NCI-H2227 (cell line): ENCODE measurements around the gene CLEC4M.
"Not testable (repeated sequence)": the region's sequence is repeated elsewhere in the genome, so short reads cannot be mapped to it uniquely, and the experiment has no call there.

ENCODE experiments used
- DNase-seq: peaks from one replicate; lab custom pipeline; 2025; ENCODE audit not compliant: unreplicated experiment; lab: John Stamatoyannopoulos, UW

CLEC4M gene

GRCh38 chr19:7799640-7800355, 36.8 kb downstream of the CLEC4M start:
- peak; percentile 85 for DNase-seq

GRCh38 chr19:7801020-7801570, 38.1 kb downstream of the CLEC4M start:
- no peak for DNase-seq

GRCh38 chr19:7806234-7806633, 43.2 kb downstream of the CLEC4M start:
- DNase-seq: no peak

- DNase-seq: no peak
These were observed 43.8 kb downstream of the CLEC4M start for GRCh38 chr19:7806876-7807275.

DNA sequence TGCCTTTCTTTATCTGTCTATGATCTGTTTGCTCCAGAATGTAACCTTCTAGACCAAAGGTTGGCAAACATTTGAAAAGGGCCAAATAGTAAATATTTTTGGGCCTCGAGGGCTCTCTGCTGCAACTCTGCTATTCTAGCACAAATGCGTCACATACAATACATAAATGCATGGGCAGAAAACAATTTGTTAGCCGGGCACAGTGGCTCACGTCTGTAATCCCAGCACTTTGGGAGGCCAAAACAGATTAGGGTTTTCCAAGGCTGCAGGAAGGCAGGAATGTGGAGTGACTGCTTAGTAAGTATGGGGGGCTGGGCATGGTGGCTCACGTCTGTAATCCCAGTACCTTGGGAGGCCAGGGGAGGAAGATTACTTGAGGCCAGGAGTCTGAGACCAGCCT, 45.1 kb downstream of the CLEC4M start:
- DNase-seq: no peak

GRCh38 chr19:7811989-7812388, 48.9 kb downstream of the CLEC4M start:
- DNase-seq: no peak

DNA sequence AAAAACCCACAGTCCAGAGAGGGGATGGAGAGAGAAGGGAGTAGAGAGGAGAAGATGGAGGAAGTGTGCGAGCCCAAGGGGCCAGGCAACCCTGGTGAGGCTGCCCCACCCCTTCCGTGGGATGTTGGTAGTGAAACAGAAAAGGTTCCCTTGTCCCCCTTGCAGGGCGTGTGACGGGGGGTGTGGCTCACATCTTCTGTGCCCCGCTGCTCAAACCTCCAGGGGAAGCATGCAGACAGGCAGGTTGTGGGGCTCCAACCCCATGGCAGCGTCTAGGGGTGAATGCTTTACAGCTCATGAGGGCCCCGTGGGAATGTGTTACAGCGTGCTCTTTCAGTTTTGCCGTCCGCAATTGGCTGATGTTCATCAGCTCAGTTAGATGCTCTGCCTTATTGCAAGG, 52.3 kb downstream of the CLEC4M start:
- DNase-seq: no peak

- not testable (repeated sequence) for DNase-seq
These were observed 53.0 kb downstream of the CLEC4M start for GRCh38 chr19:7816040-7816439.

DNA sequence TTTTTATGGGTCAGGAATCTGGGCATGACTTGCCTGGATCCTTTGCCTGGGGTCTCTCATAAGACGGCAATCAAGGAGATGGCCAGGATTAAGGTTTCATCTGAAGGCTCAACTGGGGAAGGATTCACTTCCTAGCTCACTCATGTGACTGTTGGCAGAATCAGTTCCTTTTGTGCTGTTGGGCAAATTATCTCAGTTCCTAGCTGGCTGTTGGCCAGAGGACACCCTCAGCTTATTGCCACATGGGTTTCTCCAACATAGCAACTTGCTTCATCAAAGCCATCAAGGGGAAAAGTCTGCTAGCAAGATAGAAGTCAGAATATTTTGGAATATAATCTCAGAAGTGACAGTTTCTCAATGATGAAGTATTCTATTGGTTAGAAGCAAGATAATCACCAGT, 54.8 kb downstream of the CLEC4M start:
- no peak for DNase-seq

DNA sequence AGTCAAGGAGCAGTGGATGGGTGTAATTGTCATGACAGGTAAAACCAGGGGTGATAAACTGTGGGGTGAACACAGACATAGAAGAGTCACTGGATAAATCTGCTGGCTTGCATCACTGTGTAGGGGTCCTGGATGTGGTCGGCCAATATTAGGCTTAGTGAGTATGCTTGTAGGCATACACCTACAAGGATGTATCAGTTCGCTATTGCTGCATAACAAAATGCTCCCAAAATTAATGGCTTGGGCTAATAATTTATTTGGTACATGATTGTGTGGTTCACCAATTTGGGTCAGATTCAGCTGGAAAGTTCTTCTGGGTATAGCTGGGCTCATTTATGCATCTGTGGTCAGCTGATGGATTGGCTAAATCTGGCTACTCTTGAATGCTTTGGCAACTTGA, 55.8 kb downstream of the CLEC4M start:
- no peak for DNase-seq
